HG02763 (cell line): ENCODE measurements around the gene MICAL2.
"Not testable (repeated sequence)": the region's sequence is repeated elsewhere in the genome, so short reads cannot be mapped to it uniquely, and the experiment has no call there.

ENCODE experiments used
- ATAC-seq: cut with Tn5 transposase; IDR thresholded peaks from one replicate; pipeline ENCODE4 v1.9.1; 2021; ENCODE audit warnings: mild to moderate bottlenecking, moderate library complexity; ENCODE audit not compliant: unreplicated experiment

The MICAL2 gene

GRCh38 chr11:12134236-12134585 is 23.8 kb downstream of the MICAL2 start:
- ATAC-seq: no peak

GRCh38 chr11:12135185-12135584 is 24.8 kb downstream of the MICAL2 start:
- no peak for ATAC-seq

- no peak for ATAC-seq
These were observed 26.8 kb downstream of the MICAL2 start for GRCh38 chr11:12137005-12137690.

- no peak for ATAC-seq
These were observed 27.7 kb downstream of the MICAL2 start for GRCh38 chr11:12137938-12138731.

- no peak for ATAC-seq
These were observed 28.9 kb downstream of the MICAL2 start for GRCh38 chr11:12139144-12139881.

- no peak for ATAC-seq
These were observed 29.9 kb downstream of the MICAL2 start for GRCh38 chr11:12140186-12140793.

GRCh38 chr11:12141283-12141682 is 30.9 kb downstream of the MICAL2 start:
- ATAC-seq: no peak

GRCh38 chr11:12142176-12142575 is 31.8 kb downstream of the MICAL2 start:
- no peak for ATAC-seq

- no peak for ATAC-seq
These were observed 32.5 kb downstream of the MICAL2 start for GRCh38 chr11:12142909-12143308.

- no peak for ATAC-seq
These were observed 33.3 kb downstream of the MICAL2 start for GRCh38 chr11:12143461-12144258.

GRCh38 chr11:12144330-12145174 is 34.2 kb downstream of the MICAL2 start:
- ATAC-seq: no peak

GRCh38 chr11:12146678-12147077 is 36.3 kb downstream of the MICAL2 start:
- not testable (repeated sequence) for ATAC-seq

GRCh38 chr11:12147827-12148226 is 37.4 kb downstream of the MICAL2 start:
- ATAC-seq: no peak

GRCh38 chr11:12148466-12148865 is 38.1 kb downstream of the MICAL2 start:
- ATAC-seq: no peak

GRCh38 chr11:12148882-12149281 is 38.5 kb downstream of the MICAL2 start:
- ATAC-seq: no peak

GRCh38 chr11:12149672-12150225 is 39.4 kb downstream of the MICAL2 start:
- ATAC-seq: no peak

GRCh38 chr11:12150831-12151382 is 40.5 kb downstream of the MICAL2 start:
- ATAC-seq: no peak

- ATAC-seq: no peak
These were observed 41.9 kb downstream of the MICAL2 start for GRCh38 chr11:12152321-12152720.
